IPS-NIHi7 (cell line): ENCODE measurements around the gene AGBL1.
A peak's percentile ranks its signal among the peaks of the same experiment; 100 is the strongest.
"Not testable (repeated sequence)": the region's sequence is repeated elsewhere in the genome, so short reads cannot be mapped to it uniquely, and the experiment has no call there.

Source experiments
- DNase-seq: peaks from one replicate; pipeline ENCODE4 v3.0.0; 2012; ENCODE audit warnings: mixed read lengths; ENCODE audit errors: extremely low spot score

The AGBL1 gene

DNA sequence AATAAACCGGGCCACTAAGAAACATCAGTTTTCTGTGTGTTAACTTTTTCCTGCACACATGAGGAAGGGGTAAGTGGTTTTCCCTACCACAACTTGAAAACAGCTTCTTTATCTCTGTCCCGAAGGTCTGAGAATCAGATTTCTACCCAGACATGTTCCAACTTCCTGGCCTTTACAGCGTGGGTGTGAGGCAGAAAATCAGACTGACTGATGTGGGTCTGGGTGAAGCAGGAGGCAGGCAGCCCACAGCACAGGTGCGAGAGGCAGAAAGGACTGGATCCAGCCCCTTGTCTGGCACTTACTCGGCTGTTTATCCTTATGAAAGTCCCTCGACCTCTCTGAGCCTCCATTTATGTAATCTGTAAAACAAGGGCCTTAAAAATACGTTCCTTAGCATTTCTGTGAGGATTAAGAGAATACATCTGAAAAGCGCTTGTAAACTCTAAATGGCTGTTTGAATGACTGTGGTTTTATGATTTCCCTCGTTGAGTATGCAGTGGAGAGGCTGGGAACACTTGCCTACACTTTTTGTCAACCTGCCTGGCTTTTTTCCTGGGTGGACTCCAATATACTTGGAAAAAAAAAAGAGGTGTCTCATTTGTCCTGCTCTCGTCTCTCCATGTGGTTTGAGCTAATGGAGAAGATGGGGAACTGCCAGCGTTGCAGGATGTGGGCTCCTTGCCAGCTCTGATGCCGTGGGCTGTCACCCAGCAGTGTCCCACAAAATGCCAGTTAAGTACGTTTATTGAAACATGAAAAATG is 3.1 kb downstream of the AGBL1 start:
- no peak for DNase-seq

DNA sequence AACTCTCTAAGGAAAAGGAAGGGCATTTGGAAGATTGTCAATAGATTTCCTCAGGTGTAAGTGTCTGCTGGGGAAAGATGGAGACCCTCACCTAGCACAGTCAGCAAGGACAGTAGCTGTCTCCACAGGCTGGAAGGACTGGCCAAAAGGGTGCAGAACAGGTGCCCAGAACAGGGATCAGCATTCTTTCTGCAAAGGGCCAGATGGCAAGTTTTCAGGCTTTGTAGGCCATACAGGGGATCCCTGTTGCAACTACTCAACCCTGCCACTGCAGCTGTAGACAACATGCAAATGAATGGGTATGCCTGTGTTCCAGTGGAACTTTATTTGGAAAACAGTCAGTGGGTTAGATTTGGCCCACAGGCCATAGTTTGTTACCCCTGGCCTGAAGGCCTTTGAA is 8.1 kb downstream of the AGBL1 start:
- DNase-seq, result no peak

DNA sequence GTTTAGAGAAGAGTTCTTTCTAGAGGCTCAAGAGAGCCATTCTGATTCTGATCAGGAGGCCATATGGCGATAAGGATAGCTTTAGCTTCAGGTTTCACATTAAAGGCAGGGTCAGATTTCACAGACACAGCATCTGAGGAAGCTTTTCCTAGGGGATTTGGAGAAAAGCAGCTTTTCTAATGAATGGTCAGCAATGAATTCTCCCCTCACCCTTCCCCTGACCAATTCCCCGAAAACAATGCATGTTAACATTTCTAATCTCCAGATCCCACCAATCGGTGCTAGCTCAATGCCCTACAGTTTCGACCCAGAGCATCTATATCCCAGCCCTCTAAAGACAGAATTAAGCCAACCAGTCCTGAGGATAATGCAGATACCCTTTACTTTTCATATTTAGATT is 9.8 kb downstream of the AGBL1 start:
- peak; percentile 19 for DNase-seq

DNA sequence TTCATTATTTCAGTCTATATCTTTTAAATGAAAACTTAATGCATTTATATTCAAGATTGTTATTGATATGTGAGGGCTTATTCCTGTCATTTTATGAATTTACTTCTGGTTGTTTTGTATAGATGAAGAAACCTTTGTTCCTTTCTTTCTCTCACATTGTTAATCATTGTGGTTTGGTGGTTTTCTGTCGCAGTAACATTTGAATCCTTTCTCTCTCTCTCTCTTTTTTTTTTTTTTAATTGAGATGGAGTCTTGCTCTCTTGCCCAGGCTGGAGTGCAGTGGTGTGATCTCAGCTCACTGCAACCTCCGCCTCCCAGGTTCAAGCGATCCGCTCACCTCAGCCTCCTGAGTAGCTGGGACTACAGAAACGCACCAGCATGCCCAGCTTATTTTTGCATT is 22.1 kb downstream of the AGBL1 start:
- no peak for DNase-seq

DNA sequence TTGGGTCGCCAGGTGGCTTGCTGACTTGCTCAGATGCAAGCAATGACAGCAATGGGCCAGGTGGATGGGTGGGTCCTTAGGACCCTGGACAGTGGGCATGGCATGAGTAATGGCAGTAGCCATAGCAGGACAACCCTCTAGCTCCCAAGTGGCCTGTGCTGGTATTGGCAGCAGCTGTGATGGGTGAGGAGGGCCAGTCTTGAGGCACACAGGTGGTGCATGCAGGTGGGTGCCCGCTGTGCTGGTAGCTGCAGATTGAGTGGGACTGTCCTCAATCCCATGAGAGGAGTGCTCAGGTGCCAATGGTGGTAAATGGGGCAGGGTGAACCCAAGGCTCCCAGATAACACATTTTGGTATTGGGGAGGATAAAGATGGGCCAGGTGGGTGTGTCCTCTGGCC is 24.2 kb downstream of the AGBL1 start:
- no peak for DNase-seq

DNA sequence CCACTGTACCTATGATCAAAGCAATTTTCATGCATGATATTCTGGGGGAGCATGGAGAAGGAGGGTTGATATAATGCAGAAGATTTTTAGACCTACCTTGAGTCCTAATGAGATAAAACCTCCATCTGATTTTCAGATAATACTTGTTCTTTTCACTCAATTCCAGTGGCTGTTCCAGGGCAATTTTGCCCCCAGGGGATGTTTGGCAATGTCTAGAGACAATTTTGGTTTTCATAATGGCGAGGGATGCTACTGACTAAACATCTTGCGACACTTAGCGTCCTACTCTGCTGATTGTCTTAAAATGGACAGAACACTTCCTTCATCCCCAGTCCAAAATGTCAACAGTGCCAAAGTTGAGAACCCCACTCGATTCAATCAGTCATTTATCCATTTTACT is 26.6 kb downstream of the AGBL1 start:
- DNase-seq, result no peak

DNA sequence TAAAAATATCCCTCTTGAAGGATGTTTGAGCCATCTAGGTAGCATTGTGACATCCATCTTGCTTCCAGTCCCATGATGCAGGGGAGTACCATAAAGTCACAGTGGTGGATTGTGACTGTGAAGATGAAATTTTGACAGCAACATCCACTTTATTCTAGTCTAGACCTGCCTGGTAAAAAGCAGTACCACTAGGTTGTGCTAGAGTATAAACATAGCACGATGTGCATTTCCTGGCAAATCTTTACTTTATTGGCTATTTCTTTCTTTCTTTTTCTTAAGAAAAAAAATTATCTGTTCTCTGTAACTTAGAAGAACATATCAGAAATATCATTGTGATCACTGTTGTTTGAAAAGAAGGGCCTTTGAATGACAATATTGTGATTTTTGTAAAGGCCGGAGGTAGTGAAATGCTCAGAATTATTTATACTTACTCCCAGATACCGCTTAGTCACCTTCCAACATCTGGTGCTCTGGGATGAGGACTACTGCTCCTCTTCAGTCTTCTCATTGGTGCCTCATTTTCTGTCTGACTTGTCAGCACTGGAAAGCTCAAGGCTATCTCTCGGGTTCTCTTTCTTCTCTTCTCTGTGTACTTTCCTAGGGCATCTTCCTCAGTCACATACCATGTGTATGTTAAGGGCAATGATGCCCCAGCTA is 35.6 kb downstream of the AGBL1 start:
- peak; percentile 21 for DNase-seq

DNA sequence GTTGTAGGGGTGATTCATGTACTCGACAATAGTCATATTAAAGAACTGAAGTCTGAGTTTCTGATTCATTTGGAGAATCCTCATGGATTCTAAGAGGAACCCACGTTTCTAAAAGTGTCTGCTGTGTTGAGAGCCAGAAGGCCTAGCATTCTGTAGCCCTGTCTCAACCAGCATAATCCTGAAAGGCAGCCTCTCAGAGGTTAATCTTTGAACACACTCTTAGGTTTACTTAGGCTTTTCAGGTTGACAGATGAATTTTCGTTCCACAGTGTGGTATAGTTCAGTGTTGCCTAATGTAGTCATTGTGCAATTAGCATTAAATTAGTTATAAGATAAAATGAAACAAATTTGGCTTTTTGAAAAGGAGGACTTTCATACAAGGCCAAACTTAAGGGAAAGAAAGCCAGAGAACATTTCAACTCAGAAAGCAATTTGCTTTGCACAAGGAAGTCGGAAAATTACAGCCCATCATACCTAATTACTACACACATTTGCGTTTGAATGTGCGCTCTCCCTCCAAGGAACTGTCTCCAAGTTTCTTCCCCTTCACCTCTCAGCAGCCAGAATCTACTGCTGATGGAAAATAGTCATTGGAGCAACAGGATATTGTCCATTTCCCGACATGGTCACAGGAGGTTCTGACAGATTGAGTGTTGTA is 42.0 kb downstream of the AGBL1 start:
- DNase-seq, result no peak

DNA sequence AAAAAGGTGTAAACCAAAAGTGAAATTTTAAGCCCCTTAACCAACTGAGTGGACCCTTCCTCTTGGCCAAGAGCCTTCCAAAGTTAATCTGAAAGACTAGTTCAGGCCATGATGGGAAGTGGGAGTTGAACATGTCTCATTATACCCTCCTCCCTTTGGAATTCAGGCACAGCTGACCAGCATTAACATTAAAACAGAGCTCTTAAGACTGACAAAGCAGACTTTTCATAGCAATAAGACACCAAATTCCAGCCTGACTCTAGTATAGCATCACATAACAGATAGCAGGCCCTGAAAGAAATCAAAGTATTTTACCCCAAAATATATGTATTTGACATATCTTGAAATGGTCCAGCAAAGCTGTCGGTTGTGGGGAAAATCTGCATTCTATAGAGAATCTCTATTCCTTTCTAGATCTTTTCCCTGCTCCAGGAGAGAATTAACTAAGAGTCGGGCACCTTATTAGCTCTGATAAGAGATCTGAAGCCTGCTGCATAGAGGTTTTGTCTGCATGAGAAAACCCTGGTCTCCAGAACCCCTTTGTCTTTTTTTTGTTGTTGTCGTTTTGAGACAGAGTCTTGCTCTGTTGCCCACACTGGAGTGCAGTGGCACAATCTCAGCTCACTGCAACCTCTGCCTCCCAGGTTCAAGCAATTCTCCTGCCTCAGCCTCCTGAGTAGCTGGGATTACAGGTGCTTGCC is 43.2 kb downstream of the AGBL1 start:
- DNase-seq, result not testable (repeated sequence)

DNA sequence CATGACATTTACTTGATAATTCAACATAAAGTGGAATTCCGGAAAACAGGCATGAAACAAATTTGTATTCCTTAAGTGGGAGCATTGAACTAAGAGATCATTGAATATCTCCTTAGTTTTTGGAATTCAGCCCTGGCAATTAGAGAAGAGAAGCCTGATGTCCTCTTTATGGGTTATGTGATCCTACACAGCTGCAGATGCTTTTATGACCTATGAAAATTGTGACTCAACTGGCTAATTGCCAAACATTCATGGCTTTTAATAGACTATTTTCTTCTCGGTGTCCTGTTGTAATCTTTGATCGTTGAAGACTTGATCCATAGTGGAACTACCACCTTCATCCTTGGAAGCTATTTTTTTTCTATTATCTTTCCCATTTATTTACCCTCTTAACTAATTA is 46.1 kb downstream of the AGBL1 start:
- no peak for DNase-seq

DNA sequence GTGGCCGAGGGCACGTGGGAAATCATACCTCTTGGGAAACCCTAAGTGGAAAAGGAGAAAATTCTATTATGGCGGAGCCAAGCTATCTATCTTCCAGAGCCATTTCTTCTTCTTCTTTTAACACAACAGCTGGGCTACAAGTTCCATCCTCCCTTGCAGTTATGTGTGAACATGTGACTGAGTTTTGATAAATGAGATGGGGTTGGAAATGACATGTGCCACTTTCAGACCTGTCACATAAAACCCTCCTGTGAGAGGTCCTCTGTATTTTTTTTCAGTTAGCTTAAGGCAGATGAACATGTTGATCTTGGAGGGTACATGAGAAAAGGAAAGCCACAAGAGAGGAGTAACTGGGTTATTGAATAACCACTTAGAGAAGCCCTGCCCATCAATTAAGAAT is 47.9 kb downstream of the AGBL1 start:
- DNase-seq, result no peak

DNA sequence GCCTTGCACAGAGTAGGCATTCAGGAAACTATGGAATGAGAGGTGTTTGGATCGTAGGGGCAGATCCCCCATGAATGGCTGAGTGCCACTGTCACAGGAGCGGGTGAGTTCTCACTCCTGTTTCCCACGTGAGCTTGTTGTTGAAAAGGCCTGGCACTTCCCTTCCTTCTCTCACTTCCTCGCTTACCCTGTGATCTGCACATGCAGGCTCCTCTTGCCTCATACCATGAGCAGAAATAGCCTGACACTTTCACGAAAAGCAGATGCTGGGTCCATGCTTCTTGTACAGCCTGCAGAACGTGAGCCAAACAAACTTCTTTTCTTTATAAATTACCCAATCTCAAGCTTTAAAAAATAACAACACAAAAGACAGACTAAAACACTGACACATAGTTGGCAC is 55.4 kb downstream of the AGBL1 start:
- DNase-seq, result no peak

DNA sequence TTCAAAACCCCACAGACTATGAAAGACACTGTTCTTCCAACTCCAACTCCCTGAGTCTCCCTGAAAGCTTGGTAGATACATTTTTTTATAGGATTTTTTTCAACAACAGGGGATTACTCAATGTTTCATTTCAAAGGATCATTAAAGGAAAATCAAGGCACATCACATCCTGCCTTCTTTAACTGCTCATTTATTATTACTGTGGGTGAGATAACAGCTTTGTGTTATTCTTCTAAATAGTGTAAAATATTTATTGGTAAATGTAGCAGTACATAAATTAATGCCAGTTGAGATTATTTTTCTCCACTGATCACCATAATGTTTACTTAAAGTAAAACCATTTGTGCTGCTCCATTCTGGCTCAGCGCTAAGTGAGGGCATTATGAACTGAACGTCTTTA is 57.2 kb downstream of the AGBL1 start:
- no peak for DNase-seq

DNA sequence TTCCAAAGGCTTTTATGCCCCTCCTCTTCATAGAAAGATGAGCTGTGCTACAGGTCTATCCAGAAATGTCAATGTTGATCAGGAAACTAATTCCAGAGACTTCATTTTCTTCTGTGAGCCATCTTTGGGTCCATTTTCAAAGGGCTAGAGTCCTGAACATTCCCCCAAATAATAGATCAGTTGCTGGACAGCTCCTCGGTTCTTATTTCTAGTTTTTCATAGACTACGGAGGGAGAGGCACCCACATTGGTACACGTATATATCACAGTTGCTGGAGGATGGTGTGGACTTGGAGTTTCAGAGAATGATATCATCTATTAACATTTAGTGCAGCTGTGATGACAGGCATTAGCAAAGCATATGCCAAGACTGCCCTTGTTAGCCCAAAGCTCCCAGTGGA is 59.1 kb downstream of the AGBL1 start:
- DNase-seq, result no peak

DNA sequence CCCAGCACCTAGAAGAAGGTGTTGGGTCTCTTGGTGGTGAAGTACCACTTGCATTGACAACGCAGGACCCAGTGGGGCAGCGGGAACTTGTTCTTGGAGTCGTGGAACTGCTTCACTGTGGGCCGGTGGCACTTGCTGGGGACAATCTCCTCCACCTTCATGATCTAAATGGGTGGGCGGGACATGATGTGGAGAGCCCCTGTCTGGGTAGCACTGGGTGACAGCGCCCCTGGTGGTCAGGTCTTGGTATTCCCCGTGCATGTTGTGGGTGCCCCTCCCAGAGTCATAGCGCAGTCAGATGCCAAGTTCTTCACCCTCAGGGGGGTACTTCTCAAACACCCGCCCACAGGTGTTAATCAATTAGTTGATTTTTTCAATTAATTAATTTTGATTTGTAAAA is 60.2 kb downstream of the AGBL1 start:
- DNase-seq, result peak; percentile 82

DNA sequence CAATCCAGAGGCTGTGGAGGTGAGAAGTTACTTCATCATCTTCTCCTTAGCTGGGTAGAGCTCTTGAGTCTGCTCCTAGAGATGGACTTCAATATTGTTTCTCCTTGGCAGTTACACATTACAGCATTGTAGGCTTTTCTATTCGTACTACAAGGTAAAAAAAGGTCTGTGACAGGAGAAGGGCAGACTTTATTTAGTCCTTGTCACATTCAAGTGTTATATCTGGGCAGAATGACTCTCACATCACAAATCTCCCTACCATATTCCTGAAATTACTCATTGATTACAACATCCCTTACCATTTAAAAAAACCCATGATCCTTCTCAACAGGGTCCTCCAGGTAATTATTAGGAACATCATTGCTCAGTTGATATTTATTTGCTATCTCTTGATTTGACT is 75.0 kb downstream of the AGBL1 start:
- DNase-seq, result no peak

DNA sequence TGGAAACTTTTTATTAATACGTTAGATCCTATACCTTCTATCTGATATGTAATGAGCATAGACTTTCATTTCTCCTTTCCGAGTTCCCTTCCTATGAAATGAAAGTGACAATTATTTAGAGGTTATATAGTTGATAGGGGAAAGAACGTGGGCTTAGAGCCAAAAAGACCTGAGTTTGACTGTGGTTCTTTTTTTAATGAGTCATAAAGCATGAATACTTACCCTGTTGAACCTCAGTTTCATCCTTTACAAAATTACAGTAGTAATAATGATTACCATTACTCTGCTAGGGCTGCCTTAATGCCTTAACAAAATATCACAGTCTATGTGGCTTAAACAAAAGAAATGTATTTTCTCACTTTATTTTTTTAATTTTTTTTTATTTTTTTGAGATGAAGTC is 75.9 kb downstream of the AGBL1 start:
- DNase-seq, result no peak

DNA sequence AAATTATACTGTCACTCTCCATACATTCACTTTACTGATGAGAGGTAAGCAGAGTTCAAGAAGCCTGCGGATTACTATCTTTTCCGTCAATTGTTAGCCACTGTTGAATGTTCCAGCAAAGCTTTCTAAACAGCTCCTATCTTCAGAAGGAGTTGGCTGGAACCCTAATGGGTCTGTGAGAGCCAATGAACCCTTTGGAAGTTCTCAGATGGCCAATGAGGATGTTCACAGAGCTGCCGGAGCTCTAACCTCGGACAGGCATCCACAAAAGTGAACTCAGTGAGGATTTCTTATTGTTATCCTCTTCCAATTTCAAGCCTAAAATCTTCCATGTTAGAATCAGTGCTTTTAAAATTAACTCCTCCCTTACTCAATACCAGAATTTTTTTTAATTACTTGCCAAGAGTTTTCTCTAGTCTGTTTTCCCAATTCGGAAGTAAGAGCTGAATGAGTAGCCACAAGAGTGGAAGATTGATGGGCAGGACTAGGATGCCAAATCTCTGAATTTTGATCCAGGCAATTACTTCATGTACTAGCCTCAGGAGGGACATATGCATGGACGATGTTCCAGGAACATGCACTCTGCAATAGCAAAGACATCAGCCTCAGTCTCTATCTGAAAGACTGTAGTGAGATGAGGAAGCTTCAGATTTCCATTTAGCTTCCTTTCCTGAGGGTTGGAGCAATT is 78.1 kb downstream of the AGBL1 start:
- DNase-seq, result no peak

DNA sequence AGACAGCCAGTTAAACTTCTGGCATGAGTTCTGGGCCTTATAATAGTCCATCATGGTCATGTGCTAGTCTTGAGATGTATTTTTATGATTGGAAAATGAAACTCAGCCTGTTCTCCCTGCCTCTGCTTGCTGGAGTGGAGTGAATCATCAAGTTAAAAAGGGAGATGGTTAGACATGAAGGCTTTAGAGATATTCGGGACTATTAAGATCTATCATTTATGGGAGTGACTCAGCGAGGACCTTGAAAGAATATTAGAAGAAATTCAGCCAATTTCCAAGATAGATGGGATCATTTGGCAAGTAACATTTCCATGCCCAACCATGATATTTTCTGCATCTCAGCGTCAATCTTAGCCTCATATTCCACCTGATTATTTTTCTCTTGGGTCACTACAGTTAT is 79.8 kb downstream of the AGBL1 start:
- no peak for DNase-seq

DNA sequence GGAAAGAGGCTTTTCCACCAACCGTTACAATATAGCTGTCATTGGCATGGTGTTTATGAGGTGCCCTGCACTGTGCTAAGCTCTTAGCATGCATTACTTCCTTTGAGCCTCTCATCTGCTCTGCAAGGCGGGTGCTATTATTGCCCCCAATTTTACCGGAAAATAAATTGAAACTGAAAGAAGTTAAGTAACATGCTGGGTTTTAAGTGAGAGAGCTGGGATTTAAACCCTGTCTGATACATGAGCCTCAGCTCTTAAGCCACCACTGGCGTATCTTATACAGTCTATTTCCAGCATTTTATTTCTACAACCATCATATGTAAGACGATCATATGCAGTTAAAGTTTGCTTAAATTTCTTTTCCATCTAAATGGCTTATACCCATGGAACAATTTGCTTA is 81.6 kb downstream of the AGBL1 start:
- no peak for DNase-seq

DNA sequence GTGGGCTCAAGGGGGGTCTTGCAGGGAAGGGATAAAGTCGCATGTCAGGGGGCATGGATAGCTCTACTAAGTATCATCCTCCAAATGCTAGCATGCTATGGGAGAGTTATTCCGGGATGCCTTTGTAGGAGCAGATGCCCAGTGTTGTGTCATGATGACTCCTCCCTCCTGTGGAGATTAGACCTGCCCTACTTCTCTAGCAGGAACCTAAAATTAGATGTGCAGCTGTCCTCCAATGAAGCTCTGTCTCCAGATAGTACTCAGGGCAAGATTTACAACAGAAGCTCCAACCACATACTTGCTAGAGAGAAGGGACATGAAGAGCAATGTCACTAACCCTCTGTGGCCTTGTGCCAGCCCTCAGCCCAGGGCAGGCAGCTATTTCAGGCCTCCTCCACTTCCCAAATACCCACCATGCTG is 82.5 kb downstream of the AGBL1 start:
- no peak for DNase-seq

DNA sequence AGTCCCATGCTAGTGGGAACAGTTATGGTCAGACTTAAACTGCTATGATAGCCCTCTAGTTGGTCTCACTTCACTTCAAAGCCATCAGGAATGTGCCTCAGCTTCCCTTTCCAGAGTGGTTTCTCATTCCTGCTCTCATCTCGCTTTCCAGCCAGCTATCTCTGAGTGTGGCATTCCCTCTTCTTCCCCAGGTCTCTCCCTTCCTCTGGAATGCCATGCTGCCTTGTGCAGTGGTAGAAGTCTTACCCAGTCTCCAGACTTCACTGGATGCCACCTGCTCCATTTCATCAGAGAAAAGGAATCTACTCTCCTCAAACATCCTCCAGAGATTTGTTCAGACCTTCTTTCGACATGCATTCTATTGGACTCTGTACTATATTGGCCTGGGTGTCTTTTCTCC is 83.0 kb downstream of the AGBL1 start:
- DNase-seq, result no peak
